Myocyte (in vitro differentiated cells): Measurements from ENCODE around the gene KLKB1. TPM values are rescaled to one million over a fixed set of nuclear protein-coding genes. Genes with fewer than 3 reads are reported as not detected.

ENCODE experiments used
- DNase-seq: peaks from one replicate; pipeline ENCODE4 v3.0.0-alpha.2; 2012; ENCODE audit warnings: low read depth
- polyA plus RNA-seq: library from polyadenylated mRNA; unstranded; fragments of >200 nt; gene quantifications from one replicate; pipeline ENCODE4 v1.2.1, GENCODE V29; 2012; ENCODE audit warnings: missing spikeins
- total RNA-seq: library from RNA; depleted of rRNA; stranded (reverse); fragments of >200 nt; gene quantifications from 2 replicates; pipeline ENCODE4 v1.2.3, GENCODE V29; 2014

KLKB1 gene
- 0.42 TPM in 1 of 2 replicates, not detected in the other for total RNA-seq
- 0.24 TPM for polyA plus RNA-seq

DNA sequence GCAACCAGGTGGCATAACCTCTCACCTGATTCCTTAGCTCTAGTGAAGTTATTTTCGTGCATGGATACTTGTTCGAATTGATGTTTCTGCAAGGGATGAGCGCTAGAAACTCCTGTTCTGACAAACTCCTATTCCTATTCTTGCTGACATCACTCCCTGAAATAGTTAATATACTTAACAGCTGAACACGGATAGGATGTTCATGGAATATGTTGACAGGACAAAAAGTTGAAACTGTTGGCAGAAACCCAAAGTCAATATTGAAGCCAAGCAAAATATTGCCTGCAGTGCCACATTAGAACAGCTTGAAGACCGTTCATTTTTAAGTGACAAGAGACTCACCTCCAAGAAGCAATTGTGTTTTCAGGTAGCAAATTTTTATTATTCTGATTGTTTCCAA lies at the start of gene KLKB1:
TSS of gene KLKB1 (plus strand) at position 287 of the 400 bp plus-strand sequence. CDS start 689 bp downstream, outside the sequence.
- peak; percentile 44 for DNase-seq

DNA sequence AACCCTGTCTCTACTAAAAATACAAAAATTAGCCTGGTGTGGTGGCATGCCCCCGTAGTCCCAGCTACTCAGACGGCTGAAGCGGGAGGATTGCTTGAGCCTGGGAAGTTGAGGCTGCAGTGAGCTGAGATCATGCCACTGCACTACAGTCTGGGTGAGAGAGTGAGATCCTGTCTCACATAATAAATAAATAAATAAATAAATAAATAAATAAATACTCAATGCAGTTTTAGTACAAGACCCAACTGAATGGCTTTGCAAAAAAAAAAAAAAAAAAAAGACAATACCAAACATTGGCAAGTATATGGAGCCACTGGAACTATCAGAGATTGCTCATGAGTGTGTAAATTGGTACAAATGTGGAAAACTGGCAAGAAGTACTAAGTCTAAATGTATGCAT lies 39.2 kb upstream of the KLKB1 start:
- no peak for DNase-seq

DNA sequence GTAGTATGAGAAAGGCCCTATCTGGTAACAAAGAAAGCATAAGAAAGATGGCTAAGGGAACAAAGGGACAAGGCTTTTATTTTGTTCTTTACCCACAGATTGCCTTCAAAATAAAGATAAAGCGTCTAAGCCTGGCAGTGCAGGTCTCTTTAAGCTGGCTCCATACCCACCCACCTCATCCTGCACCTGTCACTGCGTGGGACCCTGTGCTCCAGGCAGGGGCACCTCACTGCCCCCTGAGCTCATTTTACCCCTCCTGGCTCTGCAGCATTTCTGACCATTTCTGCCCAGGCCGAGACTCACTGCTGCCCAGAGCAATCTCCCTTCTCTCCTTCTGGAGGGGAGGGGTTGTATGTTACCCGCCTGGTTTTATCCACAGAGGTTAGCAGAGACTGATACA lies 37.7 kb upstream of the KLKB1 start:
- DNase-seq, result no peak

DNA sequence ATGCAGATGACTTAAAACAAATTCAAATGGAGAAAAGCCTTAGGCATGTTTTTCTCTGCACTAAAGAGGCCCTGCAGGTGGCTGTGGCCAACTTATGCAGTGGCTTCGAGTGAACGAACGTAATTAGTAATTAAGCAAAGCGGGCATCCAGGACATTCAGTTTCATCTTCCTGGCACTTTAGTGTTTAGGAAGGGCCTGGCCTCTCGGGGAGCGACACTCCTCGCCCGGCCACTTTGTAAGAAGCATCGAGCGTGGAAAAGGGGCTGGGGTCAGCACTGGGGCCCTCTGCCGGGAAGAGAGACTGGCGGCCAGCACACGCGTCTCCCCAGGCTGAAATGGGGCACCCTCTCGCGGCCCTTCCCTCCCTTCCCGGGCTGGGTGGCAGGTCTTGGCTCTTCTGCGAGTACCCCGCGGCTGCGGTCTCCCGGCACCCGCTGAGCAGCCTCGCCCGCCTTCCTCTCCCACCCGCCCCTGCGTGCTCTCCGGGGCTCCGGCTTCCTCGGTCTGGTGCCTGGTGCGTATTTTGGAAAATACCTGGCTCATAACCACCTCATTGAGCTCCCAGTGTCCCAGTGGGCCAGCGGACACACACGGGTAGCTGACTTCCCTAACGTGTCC lies 36.6 kb upstream of the KLKB1 start:
- DNase-seq, result peak; percentile 69

DNA sequence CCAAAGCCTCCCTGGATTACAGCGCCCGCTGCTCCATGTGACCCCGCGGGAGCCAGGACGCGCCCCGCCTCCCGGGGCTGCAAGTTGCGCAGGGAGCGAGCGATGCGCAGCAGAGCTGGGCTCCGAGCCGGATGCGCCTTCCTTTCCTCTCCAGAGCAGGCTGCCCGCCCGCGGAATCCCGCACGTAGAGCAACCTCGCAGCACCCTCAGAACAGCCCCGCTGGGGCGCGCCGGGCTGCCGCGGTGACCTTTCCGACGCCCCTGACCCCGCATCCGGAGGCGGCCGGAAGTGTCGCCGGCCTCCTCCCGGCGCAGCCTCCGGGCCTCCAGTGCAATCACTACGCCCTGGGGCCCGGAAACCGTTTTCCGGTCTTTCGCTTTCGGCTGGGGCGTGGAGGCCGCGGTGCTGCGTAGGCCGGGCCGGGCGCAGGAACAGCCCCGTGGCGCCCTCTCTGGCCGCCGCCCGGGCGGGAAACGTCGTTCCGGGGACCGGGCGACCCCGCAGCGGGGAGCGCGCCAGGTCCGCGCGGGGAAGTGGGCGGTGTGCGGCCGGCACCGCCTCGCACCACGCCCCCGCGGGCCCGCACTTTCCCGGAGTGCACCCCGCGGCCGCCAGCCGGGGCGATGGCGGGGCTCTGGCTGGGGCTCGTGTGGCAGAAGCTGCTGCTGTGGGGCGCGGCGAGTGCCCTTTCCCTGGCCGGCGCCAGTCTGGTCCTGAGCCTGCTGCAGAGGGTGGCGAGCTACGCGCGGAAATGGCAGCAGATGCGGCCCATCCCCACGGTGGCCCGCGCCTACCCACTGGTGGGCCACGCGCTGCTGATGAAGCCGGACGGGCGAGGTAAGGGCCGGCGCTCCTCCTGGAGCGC lies 35.9 kb upstream of the KLKB1 start, which contains the start of gene CYP4V2:
TSS of gene CYP4V2 (plus strand) at position 368 of the 866 bp plus-strand sequence. CDS start at position 625, 257 bp downstream.
- peak; percentile 85 for DNase-seq

DNA sequence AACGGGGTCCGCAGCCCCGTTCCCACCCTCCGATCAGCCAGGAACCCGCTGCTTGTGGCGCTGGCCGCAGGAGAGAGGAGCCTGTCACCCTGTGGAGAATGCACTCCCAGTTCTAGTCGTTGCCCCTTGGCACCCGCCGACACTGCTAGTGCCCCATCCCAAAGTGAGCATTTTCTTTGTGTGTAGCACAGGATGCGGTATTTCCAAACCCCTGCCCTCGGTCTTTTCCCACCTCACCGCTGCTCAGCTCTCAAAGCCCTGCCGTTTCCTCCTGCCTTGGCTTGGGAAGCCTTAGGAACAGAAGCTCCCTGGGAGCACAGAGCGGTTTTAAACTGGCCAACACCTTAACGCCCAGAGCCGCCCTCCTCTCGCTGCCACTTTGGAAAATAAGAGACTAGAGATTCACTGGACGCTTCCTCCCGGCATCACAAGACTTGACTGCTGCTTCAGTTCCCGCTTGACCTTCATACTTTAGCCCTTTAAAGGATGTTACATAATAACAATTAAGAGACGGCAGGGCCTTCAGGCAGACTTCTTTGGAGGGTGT lies 35.2 kb upstream of the KLKB1 start:
- DNase-seq, result peak; percentile 53

DNA sequence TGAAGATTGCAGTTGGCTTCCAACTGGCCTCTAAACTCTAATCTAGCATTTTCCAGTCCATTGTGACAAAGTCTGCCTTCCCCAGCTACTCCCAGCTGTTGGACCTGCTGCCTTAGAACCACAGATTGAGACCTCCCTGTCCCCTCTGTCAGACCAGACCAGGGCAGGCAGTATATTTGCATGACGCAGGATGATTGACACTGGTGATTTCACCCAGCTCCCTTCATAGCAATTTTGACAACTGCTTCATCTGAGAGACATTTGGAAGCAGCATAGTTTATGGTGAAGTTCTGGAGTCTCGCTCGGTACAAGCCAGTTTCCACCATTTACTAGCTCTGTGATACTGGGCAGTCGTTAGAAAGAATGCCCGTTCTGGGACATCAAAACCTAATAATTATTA lies 33.5 kb upstream of the KLKB1 start:
- no peak for DNase-seq

DNA sequence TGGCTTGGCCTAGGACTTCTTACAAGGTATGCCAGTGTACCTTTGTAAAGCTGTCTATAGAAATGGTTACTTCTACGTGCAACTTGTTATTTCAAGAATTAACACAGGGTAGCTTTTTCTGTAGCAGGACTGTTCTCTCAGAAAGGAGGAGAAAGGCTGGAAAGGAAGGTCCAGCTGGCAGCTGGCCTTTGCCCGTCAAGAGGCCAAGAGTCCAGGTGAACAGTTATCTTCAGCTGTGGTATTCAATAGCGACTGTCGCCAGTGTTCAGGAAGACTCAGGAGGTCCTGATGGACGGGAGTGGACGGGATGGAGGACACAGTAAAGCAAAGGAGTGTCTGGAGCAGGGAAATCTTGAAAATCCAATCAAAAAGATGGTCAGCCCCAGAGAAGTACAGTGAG lies 31.2 kb upstream of the KLKB1 start:
- DNase-seq, result no peak

DNA sequence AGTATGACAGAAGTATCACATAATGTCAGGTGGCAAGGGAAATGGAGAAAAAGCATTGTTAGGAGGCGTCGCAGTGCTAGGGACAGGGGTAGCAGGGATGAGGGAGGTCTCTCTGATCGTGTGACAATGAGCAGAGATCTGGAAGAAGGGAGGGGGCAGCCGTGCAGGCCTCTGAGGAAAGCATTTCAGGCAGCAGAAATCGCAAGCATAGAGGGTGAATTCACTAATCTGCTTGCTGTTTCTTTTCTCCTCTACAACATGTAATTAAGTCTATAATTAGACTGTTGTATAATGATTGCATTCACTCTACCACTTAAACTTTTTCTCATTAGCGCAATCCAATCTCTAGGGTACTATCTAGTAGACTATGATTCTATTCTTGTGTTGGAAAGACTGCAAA lies 26.8 kb upstream of the KLKB1 start:
- DNase-seq, result no peak

DNA sequence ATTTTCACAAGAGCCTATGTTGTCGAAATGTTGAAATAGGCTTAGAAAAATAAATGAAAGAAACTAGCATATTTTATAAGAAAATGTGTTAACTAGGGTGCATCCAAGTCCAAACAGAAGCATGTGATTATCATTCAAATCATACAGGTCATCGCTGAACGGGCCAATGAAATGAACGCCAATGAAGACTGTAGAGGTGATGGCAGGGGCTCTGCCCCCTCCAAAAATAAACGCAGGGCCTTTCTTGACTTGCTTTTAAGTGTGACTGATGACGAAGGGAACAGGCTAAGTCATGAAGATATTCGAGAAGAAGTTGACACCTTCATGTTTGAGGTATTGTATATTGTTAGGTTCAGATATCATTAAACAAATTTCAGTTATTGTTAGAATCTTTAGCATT lies 26.3 kb upstream of the KLKB1 start:
- DNase-seq, result no peak

DNA sequence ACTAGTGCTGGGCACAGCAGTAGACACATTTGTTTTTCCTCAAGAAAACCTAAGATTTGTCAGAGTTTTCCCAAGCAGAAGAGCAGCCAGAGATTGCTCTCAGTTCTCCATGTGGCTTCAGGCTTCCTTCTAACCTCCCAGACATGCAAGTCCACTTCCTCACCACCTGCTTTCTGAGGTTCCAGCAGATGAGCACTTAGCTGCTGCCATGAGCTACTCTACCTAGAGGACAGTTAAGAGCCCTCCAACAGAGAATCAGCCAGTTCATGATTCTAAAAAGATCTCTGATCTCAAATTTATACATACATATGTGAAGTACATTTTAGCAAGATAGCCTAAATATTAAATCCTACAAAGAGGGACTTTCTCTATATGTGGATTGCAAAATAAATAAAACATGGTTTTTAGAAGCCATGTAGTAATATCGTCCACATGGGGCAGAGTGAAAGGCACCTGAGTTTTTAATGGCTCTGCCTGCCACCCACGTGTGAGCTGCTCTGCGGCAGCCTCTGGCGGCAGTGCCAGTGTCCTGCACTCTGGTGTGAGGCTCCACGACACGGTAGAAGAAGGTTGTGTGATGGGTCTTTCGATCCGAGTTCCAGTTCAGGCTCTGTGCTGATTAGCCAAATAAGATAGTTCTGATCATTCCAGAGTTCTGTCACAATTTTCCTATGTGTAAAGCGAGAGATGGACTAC lies 25.6 kb upstream of the KLKB1 start:
- DNase-seq, result no peak

DNA sequence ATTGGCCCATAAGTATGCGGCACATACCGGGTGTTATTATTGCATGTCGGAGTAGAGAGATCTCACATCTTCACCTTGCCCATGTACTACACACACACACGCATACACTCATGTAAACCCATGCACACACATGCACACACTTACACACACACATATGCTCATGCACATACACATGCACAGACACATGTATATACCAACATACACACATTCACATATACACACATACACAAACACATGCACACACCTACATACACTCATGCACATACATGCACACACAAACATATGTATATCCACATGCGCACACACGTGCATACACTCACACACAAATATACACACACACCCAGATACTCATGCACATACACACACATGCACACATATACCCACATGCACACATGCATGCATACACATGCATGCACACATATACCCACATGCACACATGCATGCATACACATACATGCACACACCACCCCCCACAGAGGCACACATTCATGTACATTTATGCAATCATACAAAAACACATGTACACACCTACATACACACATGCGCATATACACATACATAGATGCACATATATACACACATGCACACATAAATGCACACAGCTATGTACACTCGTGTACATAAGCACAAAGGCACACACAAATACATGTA lies 24.7 kb upstream of the KLKB1 start:
- no peak for DNase-seq

DNA sequence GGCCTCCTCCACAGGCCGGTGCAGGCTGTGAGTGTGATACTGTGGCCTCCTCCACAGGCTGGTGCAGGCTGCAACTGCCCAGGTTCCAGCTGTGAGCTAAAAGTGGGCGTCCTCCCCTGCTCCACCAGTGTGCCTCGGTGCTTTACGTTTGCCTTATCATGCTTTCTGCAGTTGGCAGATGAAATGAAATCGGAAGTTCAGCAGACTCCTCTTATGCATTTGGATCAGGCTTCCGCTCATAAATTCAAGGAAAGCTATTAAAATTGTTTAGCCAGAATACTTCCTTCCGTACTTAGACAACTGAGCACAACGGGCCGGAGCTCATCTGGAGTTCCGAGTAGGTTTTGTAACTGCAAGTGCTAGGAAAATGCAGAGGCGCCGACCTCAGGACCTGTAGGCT lies 23.9 kb upstream of the KLKB1 start:
- DNase-seq, result no peak

DNA sequence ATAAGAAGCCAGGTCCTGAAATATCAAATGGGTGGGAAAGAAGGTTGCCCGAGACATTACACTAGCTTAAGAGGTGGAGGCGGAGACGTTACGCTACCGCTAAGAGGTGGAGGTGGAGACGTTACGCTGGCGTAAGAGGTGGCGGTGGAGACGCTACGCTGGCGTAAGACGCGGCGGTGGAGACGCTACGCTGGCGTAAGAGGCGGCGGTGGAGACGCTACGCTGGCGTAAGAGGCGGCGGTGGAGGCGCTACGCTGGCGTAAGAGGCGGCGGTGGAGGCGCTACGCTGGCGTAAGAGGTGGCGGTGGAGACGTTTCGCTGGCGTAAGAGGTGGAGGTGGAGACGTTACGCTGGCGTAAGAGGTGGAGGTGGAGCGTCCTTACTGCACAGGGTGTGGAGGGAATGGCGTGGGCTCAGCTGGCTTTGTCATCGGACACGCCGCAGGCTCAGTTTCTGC lies 23.2 kb upstream of the KLKB1 start:
- no peak for DNase-seq

DNA sequence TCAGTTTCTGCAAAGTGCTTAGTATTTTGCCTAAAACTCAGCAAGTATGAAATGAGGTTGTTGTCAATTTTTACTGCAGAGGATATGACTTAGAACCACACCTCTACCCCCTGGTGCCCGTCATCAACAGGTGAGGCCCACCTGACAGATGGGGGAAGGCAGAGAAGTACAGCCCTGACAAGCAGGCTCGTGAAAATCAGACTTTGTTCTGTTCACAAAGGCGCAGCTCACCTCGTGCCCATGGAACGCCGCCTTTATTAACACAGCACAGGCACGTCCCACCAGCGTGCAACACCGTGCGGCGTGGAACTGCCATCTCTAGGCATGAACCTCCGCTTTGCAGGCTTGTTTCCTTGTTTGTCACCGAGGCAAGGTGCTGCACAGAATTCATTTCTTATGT lies 22.6 kb upstream of the KLKB1 start:
- no peak for DNase-seq

DNA sequence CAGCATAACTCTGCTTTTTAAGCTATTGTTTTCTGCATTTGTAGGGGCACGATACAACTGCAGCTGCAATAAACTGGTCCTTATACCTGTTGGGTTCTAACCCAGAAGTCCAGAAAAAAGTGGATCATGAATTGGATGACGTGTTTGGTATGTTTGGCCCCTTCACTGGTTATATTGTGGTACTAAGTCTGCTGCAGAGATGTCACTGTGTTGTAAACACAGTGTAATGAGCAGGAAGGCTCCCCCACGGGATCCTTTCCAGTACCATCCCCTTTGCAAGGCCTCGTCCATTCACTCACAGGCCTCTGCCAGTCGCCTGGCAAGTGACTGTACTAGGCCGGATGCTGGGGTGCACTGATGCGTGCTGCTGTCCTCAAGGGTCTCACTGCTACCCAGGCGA lies 22.2 kb upstream of the KLKB1 start:
- DNase-seq, result no peak

DNA sequence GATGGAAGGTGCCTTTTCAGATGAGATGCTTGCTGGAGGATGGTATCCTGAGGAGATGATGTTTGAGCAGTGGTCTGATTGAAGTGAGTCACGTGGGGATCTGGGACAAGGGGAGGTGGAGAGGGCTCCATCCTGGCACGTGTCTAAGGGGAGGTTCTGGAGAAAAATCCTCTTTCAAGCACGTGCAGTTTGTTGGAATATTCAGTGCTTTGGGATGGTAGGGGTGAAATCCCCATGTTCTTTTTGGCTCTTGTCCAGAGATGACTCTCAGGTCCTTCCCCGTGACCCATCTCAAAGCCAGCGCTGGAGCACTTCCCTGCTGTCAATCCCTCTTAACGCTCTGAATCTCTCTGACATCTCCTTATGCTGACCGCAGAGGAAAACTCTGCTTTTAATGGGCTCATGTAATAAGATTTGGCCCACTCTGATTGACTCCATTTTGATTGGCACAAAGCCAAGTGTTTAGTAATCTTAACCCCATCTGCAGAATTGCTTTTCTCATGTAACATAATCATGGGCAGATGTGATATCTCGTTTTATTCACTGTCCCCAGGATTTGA lies 10.8 kb upstream of the KLKB1 start:
- DNase-seq, result peak; percentile 25

DNA sequence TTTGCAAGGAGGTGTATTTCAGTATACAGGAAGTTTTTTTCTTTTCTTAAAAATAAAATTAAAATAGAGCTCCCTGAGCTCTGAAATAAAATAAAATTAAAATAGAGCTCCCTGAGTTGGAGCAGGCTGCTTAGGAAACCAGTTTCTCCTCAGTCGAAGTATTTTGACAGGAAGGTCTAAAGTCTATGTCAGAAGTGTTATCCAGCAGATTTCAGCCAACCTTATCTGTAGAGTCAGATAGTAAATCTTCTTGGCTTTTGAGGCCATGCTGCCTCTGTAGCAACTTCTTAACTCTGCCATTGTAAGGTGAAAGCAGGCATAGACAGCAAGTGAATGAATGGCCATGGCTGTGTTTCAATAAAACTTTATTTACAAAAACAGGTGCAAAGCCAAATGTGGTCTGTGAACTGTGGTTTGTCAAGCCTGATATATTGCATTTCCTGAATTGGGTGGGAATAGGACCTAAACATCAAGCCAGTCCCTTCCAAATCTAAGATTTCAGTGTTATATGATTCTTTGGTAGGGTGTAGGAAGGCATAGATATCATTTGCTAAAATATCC lies 9.5 kb upstream of the KLKB1 start:
- DNase-seq, result no peak

DNA sequence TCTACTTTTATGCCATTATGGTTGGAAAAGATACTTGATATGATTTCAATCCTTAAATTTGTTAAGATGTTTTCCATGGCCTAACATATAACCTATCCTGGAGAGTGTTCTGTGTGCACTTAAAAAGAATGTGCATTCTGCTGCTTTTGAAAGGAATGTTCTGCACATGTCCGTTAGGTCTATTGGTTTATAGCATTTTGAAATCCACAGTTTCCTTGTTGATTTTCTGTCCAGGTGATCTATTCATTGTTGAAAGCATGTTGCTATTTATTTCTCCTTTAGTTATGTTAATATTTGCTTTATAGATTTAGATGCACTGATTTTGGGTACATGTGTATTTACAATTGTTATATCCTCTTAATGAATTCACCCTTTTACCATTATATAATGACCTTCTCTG lies 5.7 kb upstream of the KLKB1 start:
- DNase-seq, result no peak

DNA sequence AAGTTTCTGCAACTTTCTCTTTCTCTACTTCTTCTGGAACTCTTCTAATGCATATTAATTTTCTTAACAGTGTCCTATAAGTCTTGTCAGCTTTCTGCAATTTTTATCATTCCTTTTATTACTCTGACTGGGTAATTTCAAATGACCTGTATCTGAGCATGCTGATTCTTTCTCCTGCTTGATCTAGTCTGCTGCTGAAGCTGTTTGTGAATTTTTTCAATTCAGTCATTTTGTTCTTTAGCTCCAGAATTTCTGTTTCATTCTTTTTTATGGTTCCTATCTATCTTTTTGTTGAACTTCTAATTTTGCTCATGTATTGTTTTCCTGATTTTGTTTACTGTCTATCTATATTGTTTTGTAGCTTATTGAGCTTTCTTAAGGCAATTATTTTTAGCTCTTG lies 1.5 kb upstream of the KLKB1 start:
- no peak for DNase-seq
